ENCODE measurements around the gene ABCA3.
"Not testable (repeated sequence)": the region's sequence is repeated elsewhere in the genome, so short reads cannot be mapped to it uniquely, and the experiment has no call there.

ABCA3 gene

GRCh38 chr16:2250652-2251295 is 89.8 kb downstream of the ABCA3 start:
- DNase-seq, result no peak

GRCh38 chr16:2246301-2246885 is 94.1 kb downstream of the ABCA3 start:
- DNase-seq, result no peak

- no peak for DNase-seq
These were observed 95.4 kb downstream of the ABCA3 start for GRCh38 chr16:2244926-2245795.

GRCh38 chr16:2244301-2244700 is 96.2 kb downstream of the ABCA3 start:
- DNase-seq, result no peak

GRCh38 chr16:2243781-2244180 is 96.7 kb downstream of the ABCA3 start:
- no peak for DNase-seq

- DNase-seq, result no peak
These were observed 97.4 kb downstream of the ABCA3 start for GRCh38 chr16:2243031-2243528.

- DNase-seq, result no peak
These were observed 97.9 kb downstream of the ABCA3 start for GRCh38 chr16:2242598-2242997.

- not testable (repeated sequence) for DNase-seq
These were observed 100.2 kb downstream of the ABCA3 start for GRCh38 chr16:2240331-2240730.

- no peak for DNase-seq
These were observed 101.5 kb downstream of the ABCA3 start for GRCh38 chr16:2238838-2239675.

- DNase-seq, result no peak
These were observed 102.2 kb downstream of the ABCA3 start for GRCh38 chr16:2238150-2238837.

- DNase-seq, result no peak
These were observed 102.9 kb downstream of the ABCA3 start for GRCh38 chr16:2237493-2238149.

GRCh38 chr16:2237102-2237482 is 103.4 kb downstream of the ABCA3 start:
- no peak for DNase-seq

GRCh38 chr16:2236337-2237101 is 104.0 kb downstream of the ABCA3 start, which contains the start of gene DNASE1L2:
Gene DNASE1L2, plus strand, starts transcription at chr16:2236444. Its CDS starts 373 bp downstream, at chr16:2236817.
- DNase-seq, result no peak

GRCh38 chr16:2235695-2236336 is 104.7 kb downstream of the ABCA3 start:
- DNase-seq, result no peak

- DNase-seq, result no peak
These were observed 105.3 kb downstream of the ABCA3 start for GRCh38 chr16:2235234-2235651.

- no peak for DNase-seq
These were observed 105.7 kb downstream of the ABCA3 start for GRCh38 chr16:2234813-2235170.

GRCh38 chr16:2233872-2234812 is 106.4 kb downstream of the ABCA3 start:
- no peak for DNase-seq

GRCh38 chr16:2233046-2233775 is 107.3 kb downstream of the ABCA3 start:
- DNase-seq, result no peak
